AG04450 (cell line): Measurements from ENCODE around the gene ACTN4. TPM values are rescaled to one million over a fixed set of nuclear protein-coding genes. Genes with fewer than 3 reads are reported as not detected.
A peak's percentile ranks its signal among the peaks of the same experiment; 100 is the strongest.

Source experiments
- CTCF ChIA-PET: fragments of 300-600, 350-600 bp; formaldehyde crosslinking; extraction: SDS; loops from one replicate; lab custom pipeline; 2022; ENCODE audit warnings: antibody characterized with exemption, inconsistent platforms; lab: Charles Lee
- POLR2A ChIA-PET: fragments of 350-600 bp; formaldehyde crosslinking; extraction: SDS; loops from one replicate; lab custom pipeline; 2021; ENCODE audit warnings: antibody characterized with exemption, inconsistent platforms; lab: Yijun Ruan, JAX
- DNase-seq: peaks from one replicate; pipeline ENCODE4 v3.0.0-alpha.2; 2011; ENCODE audit warnings: low read depth, low spot score
- H3K27ac ChIP-seq: one replicate; pipeline ENCODE4 v1.5.1; 2012; ENCODE audit warnings: low read depth, low read length, control low read depth
- H3K27me3 ChIP-seq: one replicate; pipeline ENCODE4 v1.6.0; 2012; ENCODE audit warnings: low read length; ENCODE audit not compliant: control insufficient read depth, insufficient read depth
- H3K4me3 ChIP-seq: 2 replicates; pipeline ENCODE4 v1.5.1; 2011; ENCODE audit warnings: mild to moderate bottlenecking, low read depth, low read length, control low read depth
- H3K9me3 ChIP-seq: 2 replicates; pipeline ENCODE4 v1.5.1; 2012; ENCODE audit warnings: low read length; ENCODE audit not compliant: control insufficient read depth, insufficient read depth
- CTCF ChIP-seq: IDR thresholded peaks from 2 replicates; pipeline ENCODE4 v1.5.1; 2011; ENCODE audit warnings: low read depth, low read length, control low read depth, inconsistent platforms
- polyA plus RNA-seq: library from polyadenylated mRNA; depleted of rRNA; stranded (reverse); fragments of >200 nt; gene quantifications from 2 replicates; pipeline ENCODE4 v1.2.3, GENCODE V29; 2011

ACTN4 gene
- polyA plus RNA-seq, 1 experiment = 300 TPM

- H3K9me3 ChIP-seq = no peaks in the 10 kb centered on the region
- no peaks in the 10 kb centered on the region for H3K27me3 ChIP-seq
- no peak for DNase-seq
- H3K4me3 ChIP-seq = no peak overlapping the region
- POLR2A ChIA-PET = interaction anchor here (2.1 kb wide), 1 partner anchor 12 kb away, joined by 7 read pairs; no protein-coding TSS in a partner anchor
- CTCF ChIA-PET = no interaction called here
- TF ChIP-seq CTCF = no peak
- H3K27ac ChIP-seq = no peak overlapping the region
Measured at GRCh38 chr19:38671654-38672053, 24.2 kb downstream of the ACTN4 start.

- CTCF ChIA-PET = no interaction called here
- TF ChIP-seq CTCF = no peak
Measured at GRCh38 chr19:38673030-38673429, 25.6 kb downstream of the ACTN4 start.

GRCh38 chr19:38674388-38675171 is 27.1 kb downstream of the ACTN4 start:
- POLR2A ChIA-PET = no interaction called here
- no peak for DNase-seq
- no peaks in the 10 kb centered on the region for H3K9me3 ChIP-seq
- CTCF ChIA-PET = no interaction called here
- H3K27ac ChIP-seq = no peak overlapping the region
- TF ChIP-seq CTCF = no peak
- no peaks in the 10 kb centered on the region for H3K27me3 ChIP-seq
- H3K4me3 ChIP-seq = no peak overlapping the region

More at GRCh38 chr19:38673030-38673429, 25.6 kb downstream of the ACTN4 start:
- no peaks in the 10 kb centered on the region for H3K27me3 ChIP-seq
- H3K9me3 ChIP-seq = no peaks in the 10 kb centered on the region
- DNase-seq = no peak
- POLR2A ChIA-PET = no interaction called here
- no peak overlapping the region for H3K27ac ChIP-seq
- H3K4me3 ChIP-seq = no peak overlapping the region

GRCh38 chr19:38675611-38676010 is 28.2 kb downstream of the ACTN4 start:
- ChIA-PET CTCF (no interaction called here), POLR2A (interaction anchor here (1.0 kb wide), 1 partner anchor 36 kb away, joined by 3 read pairs; no protein-coding TSS in a partner anchor)
- Histone ChIP-seq H3K27me3 (no peaks in the 10 kb centered on the region), H3K27ac (peak overlapping the region; percentile 70), H3K9me3 (no peaks in the 10 kb centered on the region), H3K4me3 (no peak overlapping the region)
- DNase-seq = no peak
- no peak for TF ChIP-seq CTCF
